Liver (tissue), 9 donors: ENCODE data around the gene ZNHIT2. TPM values are rescaled to one million over a fixed set of nuclear protein-coding genes. Genes with fewer than 3 reads are reported as not detected.

Experiments
- DNase-seq: peaks from one replicate; pipeline ENCODE4 v3.0.0-alpha.2; 2017; ENCODE audit warnings: low spot score
- H3K27ac ChIP-seq, 2 donors: one replicate each; pipeline ENCODE4 v1.7.0; 2013; ENCODE audit warnings: inconsistent platforms in 2 of 2, low read length in 2 of 2, control low read depth in 1 of 2, low read depth in 1 of 2, mild to moderate bottlenecking in 1 of 2
- H3K27me3 ChIP-seq, 4 donors: one replicate each; pipeline versions ENCODE4 v1.6.1 to v1.7.0; 2013; ENCODE audit warnings: low read length in 3 of 4, inconsistent platforms in 1 of 4, mild to moderate bottlenecking in 1 of 4, moderate library complexity in 1 of 4; ENCODE audit not compliant: control insufficient read depth in 4 of 4, insufficient read depth in 4 of 4
- H3K36me3 ChIP-seq, 4 donors: one replicate each; pipeline versions ENCODE4 v1.6.1 to v1.7.0; 2013; ENCODE audit warnings: low read length in 3 of 4, mild to moderate bottlenecking in 3 of 4, low read depth in 1 of 4, moderate library complexity in 1 of 4; ENCODE audit not compliant: control insufficient read depth in 4 of 4, insufficient read depth in 3 of 4
- H3K4me1 ChIP-seq, 4 donors: one replicate each; pipeline versions ENCODE4 v1.6.1 to v1.7.0; 2013; ENCODE audit warnings: low read length in 3 of 4, mild to moderate bottlenecking in 3 of 4, moderate library complexity in 1 of 4; ENCODE audit not compliant: control insufficient read depth in 4 of 4, insufficient read depth in 4 of 4
- H3K4me3 ChIP-seq, 3 donors: one replicate each; pipeline versions ENCODE4 v1.6.1 to v1.7.0; 2013; ENCODE audit warnings: low read length in 3 of 3, control low read depth in 1 of 3, low read depth in 1 of 3, mild to moderate bottlenecking in 1 of 3
- H3K9ac ChIP-seq, 2 donors: one replicate each; pipeline ENCODE4 v1.7.0; 2013; ENCODE audit warnings: low read length in 2 of 2, mild to moderate bottlenecking in 2 of 2, moderate library complexity in 2 of 2, control low read depth in 1 of 2, low read depth in 1 of 2
- H3K9me3 ChIP-seq, 4 donors: one replicate each; pipeline versions ENCODE4 v1.6.1 to v1.7.0; 2013; ENCODE audit warnings: low read length in 3 of 4; ENCODE audit not compliant: control insufficient read depth in 4 of 4
- ATF3 ChIP-seq: IDR thresholded peaks from 2 replicates; pipeline ENCODE4 v1.6.1; 2016; ENCODE audit warnings: antibody characterized with exemption
- CTCF ChIP-seq: fragments of 150-350 bp; IDR thresholded peaks from 2 replicates; pipeline ENCODE4 v1.5.1; 2017; ENCODE audit warnings: improper control_type of control experiment, low read depth, low read length; ENCODE audit not compliant: missing input control
- EGR1 ChIP-seq, 2 donors: IDR thresholded peaks; 2 replicates each; pipeline ENCODE4 v1.6.1; 2016 to 2018; ENCODE audit warnings: antibody characterized with exemption in 2 of 2, low read depth in 2 of 2
- FOXA1 ChIP-seq: IDR thresholded peaks from 2 replicates; pipeline ENCODE4 v1.6.1; 2016; ENCODE audit warnings: antibody characterized with exemption
- FOXA2 ChIP-seq: IDR thresholded peaks from 2 replicates; pipeline ENCODE4 v1.6.1; 2016; ENCODE audit warnings: antibody characterized with exemption
- GABPA ChIP-seq, 2 donors: IDR thresholded peaks in 1 of 2; conservative IDR thresholded peaks in 1 of 2; 2 replicates each; pipeline ENCODE4 v1.6.1; 2016; ENCODE audit warnings: antibody characterized with exemption in 2 of 2, mild to moderate bottlenecking in 1 of 2, moderate library complexity in 1 of 2
- HNF4A ChIP-seq, 2 donors: conservative IDR thresholded peaks; 2 replicates each; pipeline ENCODE4 v1.6.1; 2016; ENCODE audit warnings: antibody characterized with exemption in 2 of 2, mild to moderate bottlenecking in 2 of 2
- HNF4G ChIP-seq: IDR thresholded peaks from 2 replicates; pipeline ENCODE4 v1.6.1; 2016; ENCODE audit warnings: antibody characterized with exemption
- JUND ChIP-seq, 2 donors: IDR thresholded peaks; 2 replicates each; pipeline ENCODE4 v1.6.1; 2016; ENCODE audit warnings: antibody characterized with exemption in 2 of 2
- MAX ChIP-seq: IDR thresholded peaks from 2 replicates; pipeline ENCODE4 v1.6.1; 2016; ENCODE audit warnings: antibody characterized with exemption
- RAD21 ChIP-seq, 2 donors: IDR thresholded peaks; 2 replicates each; pipeline ENCODE4 v1.6.1; 2016; ENCODE audit warnings: antibody characterized with exemption in 2 of 2, mild to moderate bottlenecking in 2 of 2
- REST ChIP-seq: IDR thresholded peaks from 2 replicates; pipeline ENCODE4 v1.6.1; 2016; ENCODE audit warnings: antibody characterized with exemption, mild to moderate bottlenecking
- RXRA ChIP-seq, 2 donors: IDR thresholded peaks; 2 replicates each; pipeline ENCODE4 v1.6.1; 2017 to 2018; ENCODE audit warnings: antibody characterized with exemption in 2 of 2, mild to moderate bottlenecking in 1 of 2
- SP1 ChIP-seq: IDR thresholded peaks from 2 replicates; pipeline ENCODE4 v1.6.1; 2018; ENCODE audit warnings: antibody characterized with exemption, mild to moderate bottlenecking
- TAF1 ChIP-seq: conservative IDR thresholded peaks from 2 replicates; pipeline ENCODE4 v1.6.1; 2016; ENCODE audit warnings: antibody characterized with exemption, mild to moderate bottlenecking
- YY1 ChIP-seq: IDR thresholded peaks from 2 replicates; pipeline ENCODE4 v1.6.1; 2016; ENCODE audit warnings: antibody characterized with exemption, mild to moderate bottlenecking
- ZBTB33 ChIP-seq: IDR thresholded peaks from 2 replicates; pipeline ENCODE4 v1.6.1; 2016; ENCODE audit warnings: antibody characterized with exemption
- WGBS: extraction: QIAGEN DNeasy Blood & Tissue Kit; methylation state at CpG from one replicate; pipeline ENCODE4 v1.1.7; 2013; 5-methylcytosine and 5-hydroxymethylcytosine counted together
- polyA plus RNA-seq, 2 donors: library from polyadenylated mRNA; stranded (reverse) in 1 of 2; unstranded in 1 of 2; fragments of 200-250 nt in 1 of 2; fragments of >200 nt in 1 of 2; fragmentation: Nextera tagmentation in 1 of 2; extraction: Ambion mirVana in 1 of 2; gene quantifications; one replicate each; pipeline versions ENCODE4 v1.2.1 to v1.2.3, GENCODE V29; 2013 to 2015
- total RNA-seq, 2 donors: library from RNA; depleted of rRNA; stranded (reverse); fragments of >200 nt; gene quantifications; one replicate each; pipeline ENCODE4 v1.2.3, GENCODE V29; 2014
- donor health status: healthy.
- donor health status: healthy.
- donor health status: healthy.
- donor health status: healthy.
- donor health status: healthy.

The ZNHIT2 gene
- total and polyA plus RNA-seq, 4 donors: 2.2 to 13.9 (median 6.1) TPM

GRCh38 chr11:65112546-65113360, 4.7 kb downstream of the ZNHIT2 start:
- H3K4me1 ChIP-seq: peaks cover 26 to 66% (median 55%) of the 10 kb centered on the region in 4 donors
- no peaks in the 10 kb centered on the region for H3K9me3 ChIP-seq
- H3K27ac ChIP-seq: peak overlapping the region; percentile 83 to 87
- H3K4me3 ChIP-seq: peak overlapping the region; percentile 23 to 71 (median 55)
- peaks cover 0 to 10% (median 10%) of the 10 kb centered on the region in 4 donors for H3K36me3 ChIP-seq
- peak; percentile 84 for DNase-seq
- 4% methylated on average over 57 of the region's 57 CpGs for WGBS
- TF ChIP-seq ZBTB33 (no peak), TAF1 (no peak), RAD21 (IDR thresholded peaks at IDR 0.05) (peak; percentile 29 to 62), CTCF (peak; percentile 64), YY1 (no peak)
- no peaks in the 10 kb centered on the region for H3K27me3 ChIP-seq
- H3K9ac ChIP-seq: peak overlapping the region; percentile 31 to 62

- Histone ChIP-seq H3K27me3 (no peaks in the 10 kb centered on the region), H3K4me1 (peaks cover 26 to 63% (median 54%) of the 10 kb centered on the region in 4 donors), H3K9ac (peak within 1 kb of the TSS; percentile 31 to 62), H3K9me3 (no peaks in the 10 kb centered on the region), H3K36me3 (peaks cover 0 to 13% (median 10%) of the 10 kb centered on the region in 4 donors), H3K4me3 (peak within 1 kb of the TSS; percentile 29 to 71 (median 55)), H3K27ac (peak within 1 kb of the TSS; percentile 83 to 87)
- under 1% methylated on average over 64 of the region's 64 CpGs for WGBS
- DNase-seq: peak; percentile 98
- TF ChIP-seq MAX (peak; percentile 50), RAD21 (IDR thresholded peaks at IDR 0.05) (no peak), SP1 (peak; percentile 73), ZBTB33 (no peak), GABPA (IDR thresholded peaks at IDR 0.05 in 1 of 2, conservative IDR thresholded peaks at IDR 0.05 in 1 of 2) (peak in 1 of 2 donors; percentile 58), HNF4A (conservative IDR thresholded peaks at IDR 0.05) (peak in 1 of 2 donors; percentile 25), EGR1 (IDR thresholded peaks at IDR 0.05; ENCODE audit: low read depth in 2 of 2) (peak in 1 of 2 donors; percentile 21), RXRA (IDR thresholded peaks at IDR 0.05) (peak; percentile 13 to 27), ATF3 (no peak), JUND (IDR thresholded peaks at IDR 0.05) (peak in 1 of 2 donors; percentile 13), HNF4G (no peak), REST (peak; percentile 90), FOXA1 (no peak), FOXA2 (no peak)
Observed at GRCh38 chr11:65111744-65112545, 5.6 kb downstream of the ZNHIT2 start, which contains the start of gene TM7SF2. Gene TM7SF2 (plus strand): TSS chr11:65111872. CDS start chr11:65112016, 144 bp downstream.
